GM12878 (cell line): ENCODE results near the gene TBX5. TPM values are rescaled to one million over a fixed set of nuclear protein-coding genes. Genes with fewer than 3 reads are reported as not detected.

Experiments used
- ATAC-seq: fragments of 200-7000 bp; cut with Tn5 transposase; 3 replicates; pipeline ENCODE4 v1.9.1; 2020; ENCODE audit warnings: mild to moderate bottlenecking, moderate library complexity
- BruUV-seq: library from RNA; stranded (reverse); fragments of 400-500 nt; replicated peaks from 2 replicates; lab custom pipeline; 2021; lab: Mats Ljungman, UMichigan
- CTCF ChIA-PET: fragments of 300-600 bp; sonication (Branson Sonifier 250); formaldehyde crosslinking; extraction: SDS; loops from one replicate; lab custom pipeline; 2021; ENCODE audit warnings: inconsistent platforms; lab: Yijun Ruan, JAX
- POLR2A ChIA-PET: fragments of 350-600 bp; formaldehyde crosslinking; extraction: SDS; loops from one replicate; lab custom pipeline; 2021; ENCODE audit warnings: inconsistent platforms; lab: Charles Lee
- RAD21 ChIA-PET: fragments of 300-600 bp; sonication (Branson Sonifier 250); formaldehyde crosslinking; loops from one replicate; lab custom pipeline; 2023; ENCODE audit warnings: antibody characterized with exemption; ENCODE audit not compliant: unreplicated experiment; lab: Charles Lee
- SMC1A ChIA-PET: fragments of 300-600 bp; sonication (Branson Sonifier 250); formaldehyde crosslinking; loops from one replicate; lab custom pipeline; 2023; ENCODE audit not compliant: unreplicated experiment, uncharacterized antibody; lab: Charles Lee
- DNase-seq: peaks from one replicate; pipeline ENCODE4 v3.0.0-alpha.2; 2011; ENCODE audit warnings: low read depth, low spot score
- FAIRE-seq: peaks from 3 replicates; lab custom pipeline; 2011; peaks lifted over from hg19 to GRCh38; lab: Jason Lieb, UNC
- H2AFZ ChIP-seq: 2 replicates; pipeline ENCODE4 v1.6.0; 2011; ENCODE audit warnings: low read depth, low read length, control low read depth; ENCODE audit not compliant: control insufficient read depth
- H3K27ac ChIP-seq: 2 replicates; pipeline ENCODE4 v1.5.1; 2011; ENCODE audit warnings: control low read depth; ENCODE audit not compliant: control insufficient read depth, insufficient read depth
- H3K27me3 ChIP-seq, 2 experiments: replicated peaks in 1 of 2; 2 replicates each; pipeline versions ENCODE4 v1.6.0 to v1.6.1; 2011; ENCODE audit warnings: low read length in 1 of 2; ENCODE audit not compliant: control insufficient read depth in 2 of 2, insufficient read depth in 2 of 2
- H3K36me3 ChIP-seq, 2 experiments: 2 replicates each; pipeline ENCODE4 v1.5.1; 2011; ENCODE audit warnings: low read length in 1 of 2; ENCODE audit not compliant: control insufficient read depth in 2 of 2, insufficient read depth in 2 of 2
- H3K4me1 ChIP-seq: 2 replicates; pipeline ENCODE4 v1.6.1; 2011; ENCODE audit warnings: mild to moderate bottlenecking, low read length, moderate library complexity, mixed read lengths; ENCODE audit not compliant: control insufficient read depth, insufficient read depth
- H3K4me2 ChIP-seq: 2 replicates; pipeline ENCODE4 v1.6.0; 2011; ENCODE audit warnings: control low read depth; ENCODE audit not compliant: control insufficient read depth, insufficient read depth
- H3K4me3 ChIP-seq: fragments of 200-600 bp; sonication (generic); 2 replicates; pipeline ENCODE4 v1.5.1; 2016
- H3K79me2 ChIP-seq: 2 replicates; pipeline ENCODE4 v1.6.0; 2011; ENCODE audit warnings: low read length; ENCODE audit not compliant: control insufficient read depth, insufficient read depth
- H3K9ac ChIP-seq: 2 replicates; pipeline ENCODE4 v1.8.0; 2011; ENCODE audit warnings: low read length, control low read depth, mixed read lengths; ENCODE audit not compliant: control insufficient read depth, insufficient read depth
- H3K9me3 ChIP-seq: replicated peaks from 3 replicates; pipeline ENCODE4 v1.5.1; 2011; ENCODE audit warnings: mild to moderate bottlenecking, low read length; ENCODE audit not compliant: control insufficient read depth, insufficient read depth
- H4K20me1 ChIP-seq: 2 replicates; pipeline ENCODE4 v1.6.0; 2011; ENCODE audit not compliant: control insufficient read depth, insufficient read depth
- CREB1 ChIP-seq: IDR thresholded peaks from 2 replicates; pipeline ENCODE4 v1.6.1; 2012; ENCODE audit warnings: low read depth, mild to moderate bottlenecking, inconsistent platforms
- FOXK2 ChIP-seq: fragments of 450-650 bp; IDR thresholded peaks from 2 replicates; pipeline ENCODE4 v1.6.1; 2017; ENCODE audit warnings: mild to moderate bottlenecking, moderate library complexity
- FOXM1 ChIP-seq: IDR thresholded peaks from 2 replicates; pipeline ENCODE4 v1.6.1; 2012; ENCODE audit warnings: low read depth, mild to moderate bottlenecking, inconsistent platforms, low read length, moderate library complexity
- MXI1 ChIP-seq: fragments of 150-350 bp; IDR thresholded peaks from 2 replicates; pipeline ENCODE4 v1.6.1; 2011; ENCODE audit warnings: low read depth, mild to moderate bottlenecking, inconsistent platforms, low read length, improper control_type of control experiment
- NR2C2 ChIP-seq: IDR thresholded peaks from 2 replicates; pipeline ENCODE4 v1.6.1; 2011; ENCODE audit warnings: borderline replicate concordance, low read depth; ENCODE audit not compliant: control insufficient read depth, insufficient read length
- PML ChIP-seq: IDR thresholded peaks from 2 replicates; pipeline ENCODE4 v1.6.1; 2012; ENCODE audit warnings: low read length, inconsistent platforms
- ZNF207 ChIP-seq: fragments of 450-650 bp; IDR thresholded peaks from 2 replicates; pipeline ENCODE4 v1.6.1; 2014; ENCODE audit warnings: antibody characterized with exemption, mild to moderate bottlenecking, borderline replicate concordance
- WGBS: methylation state at CpG from one replicate; pipeline ENCODE4 v1.1.6; 2016; ENCODE audit warnings: low lambda C conversion rate; ENCODE audit not compliant: insufficient replicate concordance, insufficient coverage; ENCODE audit errors: missing lambda C conversion rate; 5-methylcytosine and 5-hydroxymethylcytosine counted together
- in situ Hi-C: fragments of 300-500 bp; cut with MboI; formaldehyde crosslinking; loops from 9 replicates; pipeline ENCODE4 v1.14.3; 2018; ENCODE audit warnings: mixed read lengths
- intact Hi-C: fragments of 100-400 bp; cut with micrococcal nuclease; formaldehyde crosslinking; loops from one replicate; pipeline ENCODE4 v1.14.2; 2022; ENCODE audit not compliant: unreplicated experiment
- polyA plus RNA-seq, 11 experiments: library from polyadenylated mRNA; depleted of rRNA in 4 of 11; unstranded in 6 of 11; stranded (reverse) in 5 of 11; fragments of >200 nt; fragmentation: Nextera tagmentation in 4 of 11; fragmentation: Illumina TruSeq in 1 of 11; extraction: Ambion mirVana in 4 of 11; extraction: Trizol in 1 of 11; gene quantifications; 1 replicate in 1 of 11; 2 replicates in 10 of 11; pipeline versions ENCODE4 v1.2.1 to v1.2.3, GENCODE V29; 2011 to 2016; ENCODE audit warnings: inconsistent platforms in 2 of 11, missing spikeins in 2 of 11, low read depth in 1 of 11
- total RNA-seq, 4 experiments: library from RNA; depleted of rRNA in 3 of 4; stranded (reverse); fragments of >200 nt in 3 of 4; fragmentation: Illumina TruSeq in 1 of 4; extraction: Trizol in 1 of 4; gene quantifications; 2 replicates each; pipeline versions ENCODE4 v1.2.1 to v1.2.3, GENCODE V29; 2013 to 2021
- TF ChIP-seq, protein P1 (sequence below), 3 experiments: IDR thresholded peaks in 2 of 3; conservative IDR thresholded peaks in 1 of 3; 2 replicates each; pipeline ENCODE4 v1.5.1; 2011; ENCODE audit warnings: low read depth in 3 of 3, low read length in 3 of 3, mild to moderate bottlenecking in 3 of 3, control low read depth in 2 of 3, moderate library complexity in 2 of 3, inconsistent platforms in 1 of 3, mixed read lengths in 1 of 3; ENCODE audit not compliant: control insufficient read depth in 2 of 3, insufficient read depth in 1 of 3; ENCODE audit errors: extremely low read depth in 1 of 3

The TBX5 gene
- total and polyA plus RNA-seq, 10 of the 15 experiments (the other 5 are each of a cell fraction or from before 2014, with no cell fraction given), result 0.04 TPM; not detected in 9

DNA sequence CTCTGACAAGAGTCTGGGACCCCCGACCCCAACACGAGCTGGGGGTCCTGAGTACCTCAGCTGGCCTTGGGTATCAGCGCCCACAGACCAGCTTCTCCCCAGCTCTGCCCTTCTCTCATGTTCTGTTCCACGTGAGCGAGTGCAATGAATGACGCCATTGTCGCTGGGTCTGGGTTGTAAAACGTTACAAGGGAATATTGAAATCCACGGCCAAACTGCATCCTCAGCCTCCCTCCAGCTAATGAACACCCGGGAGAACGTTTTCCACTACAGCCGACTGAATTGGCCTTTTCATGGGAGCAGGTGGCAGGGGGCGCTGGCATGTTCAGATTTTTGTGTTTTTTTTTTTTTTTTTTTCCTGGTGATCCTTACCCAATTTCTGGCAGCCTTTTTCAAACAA is 34.7 kb downstream of the TBX5 start (continued):
- TF ChIP-seq, protein P1, sequence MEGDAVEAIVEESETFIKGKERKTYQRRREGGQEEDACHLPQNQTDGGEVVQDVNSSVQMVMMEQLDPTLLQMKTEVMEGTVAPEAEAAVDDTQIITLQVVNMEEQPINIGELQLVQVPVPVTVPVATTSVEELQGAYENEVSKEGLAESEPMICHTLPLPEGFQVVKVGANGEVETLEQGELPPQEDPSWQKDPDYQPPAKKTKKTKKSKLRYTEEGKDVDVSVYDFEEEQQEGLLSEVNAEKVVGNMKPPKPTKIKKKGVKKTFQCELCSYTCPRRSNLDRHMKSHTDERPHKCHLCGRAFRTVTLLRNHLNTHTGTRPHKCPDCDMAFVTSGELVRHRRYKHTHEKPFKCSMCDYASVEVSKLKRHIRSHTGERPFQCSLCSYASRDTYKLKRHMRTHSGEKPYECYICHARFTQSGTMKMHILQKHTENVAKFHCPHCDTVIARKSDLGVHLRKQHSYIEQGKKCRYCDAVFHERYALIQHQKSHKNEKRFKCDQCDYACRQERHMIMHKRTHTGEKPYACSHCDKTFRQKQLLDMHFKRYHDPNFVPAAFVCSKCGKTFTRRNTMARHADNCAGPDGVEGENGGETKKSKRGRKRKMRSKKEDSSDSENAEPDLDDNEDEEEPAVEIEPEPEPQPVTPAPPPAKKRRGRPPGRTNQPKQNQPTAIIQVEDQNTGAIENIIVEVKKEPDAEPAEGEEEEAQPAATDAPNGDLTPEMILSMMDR (IDR thresholded peaks at IDR 0.05 in 2 of 3, conservative IDR thresholded peaks at IDR 0.05 in 1 of 3; ENCODE audit: control insufficient read depth in 2 of 3, extremely low read depth in 1 of 3, insufficient read depth in 1 of 3, low read depth in 3 of 3, low read length in 3 of 3), result no peak

DNA sequence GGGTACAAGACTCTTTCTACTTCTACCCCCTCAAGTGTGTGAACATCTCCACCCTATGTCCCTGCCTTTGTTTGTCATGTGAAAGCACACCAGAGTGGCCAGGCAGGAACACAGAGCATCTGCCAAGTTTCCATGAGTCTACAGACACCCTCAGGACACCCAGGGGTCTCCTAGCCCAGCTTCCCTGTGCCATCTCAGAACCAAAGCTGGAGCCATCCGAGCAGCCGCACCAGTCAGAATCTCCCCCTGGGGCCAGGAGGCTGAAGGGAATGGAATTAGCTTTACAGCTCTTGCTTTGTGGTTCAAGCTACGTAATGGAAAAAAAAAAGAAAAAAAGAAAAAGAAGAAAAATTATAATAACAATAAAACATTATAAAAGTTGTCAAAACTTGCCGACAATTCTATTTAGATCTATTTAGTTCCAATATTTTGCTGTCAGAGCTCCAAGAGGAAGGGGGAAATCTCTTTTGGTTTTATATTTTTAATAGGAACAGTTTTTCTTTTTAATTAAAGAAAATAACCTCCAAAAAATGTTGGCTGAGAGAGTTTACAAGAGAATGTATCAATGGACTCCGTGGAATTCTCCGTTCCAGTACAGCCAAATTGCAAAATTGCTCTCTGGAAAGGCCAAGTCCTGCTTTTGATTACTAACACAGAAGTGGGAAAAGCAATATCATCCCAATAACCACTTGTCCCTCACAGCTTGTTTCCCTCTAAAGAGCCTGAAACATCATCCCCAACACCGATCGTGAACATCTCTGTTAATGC is 37.1 kb downstream of the TBX5 start:
- FAIRE-seq, result no peak

More for the DNA sequence above, 37.1 kb downstream of the TBX5 start:
- in situ Hi-C loops (no loop called here), intact Hi-C loops (no loop called here)
- CTCF ChIA-PET, result no interaction called here
- RAD21 ChIA-PET, result no interaction called here
- H3K27ac ChIP-seq, result no peak overlapping the region
- TF ChIP-seq MXI1, result no peak
- no peak for TF ChIP-seq ZNF207
- no peak for TF ChIP-seq CREB1
- TF ChIP-seq FOXM1, result no peak
- TF ChIP-seq PML, result no peak
- TF ChIP-seq FOXK2, result no peak
- TF ChIP-seq NR2C2, result no peak
- TF ChIP-seq, protein P1 (IDR thresholded peaks at IDR 0.05 in 2 of 3, conservative IDR thresholded peaks at IDR 0.05 in 1 of 3; ENCODE audit: control insufficient read depth in 2 of 3, extremely low read depth in 1 of 3, insufficient read depth in 1 of 3, low read depth in 3 of 3, low read length in 3 of 3), result no peak
- no peak overlapping the region for H3K4me2 ChIP-seq
- DNase-seq (no peak), ATAC-seq (no peak)
- H3K9ac ChIP-seq, result no peak overlapping the region
- POLR2A ChIA-PET, result no interaction called here
- H3K36me3 ChIP-seq, result no peaks in the 10 kb centered on the region
- 78% methylated on average over 8 of the region's 8 CpGs for WGBS
- H3K9me3 ChIP-seq, result no peaks in the 10 kb centered on the region
- no peaks in the 10 kb centered on the region for H3K4me1 ChIP-seq
- H4K20me1 ChIP-seq, result no peaks in the 10 kb centered on the region
- no TSS peak for BruUV-seq
- no peaks in the 10 kb centered on the region for H3K27me3 ChIP-seq
- SMC1A ChIA-PET, result no interaction called here
- no peak overlapping the region for H3K4me3 ChIP-seq
- H2AFZ ChIP-seq, result no peak overlapping the region
- H3K79me2 ChIP-seq, result no peaks in the 10 kb centered on the region
